AG04449 (cell line): ENCODE measurements around the gene ODF4.

Experiments
- CTCF ChIA-PET: fragments of 350-600 bp; formaldehyde crosslinking; extraction: SDS; loops from one replicate; lab custom pipeline; 2021; ENCODE audit warnings: antibody characterized with exemption; lab: Yijun Ruan, JAX
- POLR2A ChIA-PET: fragments of 400-600, 350-600 bp; formaldehyde crosslinking; extraction: SDS; loops from one replicate; lab custom pipeline; 2020; ENCODE audit warnings: antibody characterized with exemption, inconsistent platforms; lab: Yijun Ruan, JAX
- DNase-seq: peaks from one replicate; pipeline ENCODE4 v3.0.0-alpha.2; 2010; ENCODE audit warnings: low read depth, low spot score
- H3K4me3 ChIP-seq: 2 replicates; pipeline ENCODE4 v1.5.1; 2011; ENCODE audit warnings: low read depth, mild to moderate bottlenecking, control low read depth, low read length
- CTCF ChIP-seq: IDR thresholded peaks from one replicate; pipeline ENCODE4 v1.5.1; 2011; ENCODE audit warnings: mild to moderate bottlenecking, moderate library complexity, low read length, control low read depth, inconsistent platforms; ENCODE audit not compliant: insufficient read depth; ENCODE audit errors: missing control alignments

Gene ODF4

DNA sequence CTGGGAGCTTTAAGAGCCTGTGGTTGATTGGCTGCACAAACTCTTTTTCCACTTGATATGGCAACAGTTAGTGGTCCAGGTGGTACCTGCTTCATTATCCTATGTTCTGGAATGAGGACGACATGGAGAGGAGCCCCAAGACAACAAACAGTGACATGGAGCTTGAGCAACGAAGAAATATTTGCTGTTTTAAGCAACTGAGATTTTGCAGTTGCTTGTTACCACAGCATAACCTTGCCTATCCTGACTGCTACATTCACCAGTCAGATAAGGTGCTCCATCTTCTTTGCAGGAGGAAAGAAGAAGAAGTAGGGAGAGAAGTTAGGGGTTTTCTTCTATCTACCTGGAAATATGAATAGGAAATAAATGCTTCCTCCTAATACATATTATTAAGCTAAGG, 7.5 kb upstream of the ODF4 start:
- no peak for TF ChIP-seq CTCF
- ChIA-PET CTCF (interaction anchor here (1.1 kb wide), 1 partner anchor 31 kb away, joined by 4 read pairs; no protein-coding TSS in a partner anchor), POLR2A (no interaction called here)
- H3K4me3 ChIP-seq, result no peak overlapping the region
- no peak for DNase-seq

GRCh38 chr17:8332688-8333087, 7.0 kb upstream of the ODF4 start:
- H3K4me3 ChIP-seq, result no peak overlapping the region
- TF ChIP-seq CTCF, result no peak
- DNase-seq, result no peak
- ChIA-PET POLR2A (no interaction called here), CTCF (interaction anchor here (1.1 kb wide), 1 partner anchor 31 kb away, joined by 4 read pairs; no protein-coding TSS in a partner anchor)

DNA sequence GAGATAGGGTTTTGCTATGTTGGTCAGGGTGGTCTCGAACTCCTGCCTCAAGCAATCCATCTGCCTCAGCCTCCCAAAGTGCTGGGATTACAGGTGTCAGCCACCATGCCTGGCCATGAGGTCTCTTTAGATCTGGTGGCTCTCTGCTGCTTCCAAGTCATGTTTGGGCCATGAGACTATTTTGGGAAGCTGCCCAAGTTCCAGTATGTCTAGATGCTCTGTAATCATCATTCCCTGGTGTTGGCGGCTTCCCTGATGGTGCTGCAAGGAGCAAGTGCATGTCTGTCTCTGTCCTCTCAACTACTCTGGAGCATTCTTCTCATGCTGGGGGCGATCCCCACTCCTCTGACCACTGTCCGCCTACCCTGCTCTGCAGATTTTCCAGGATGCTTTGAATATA, 6.4 kb upstream of the ODF4 start:
- DNase-seq, result no peak
- ChIA-PET CTCF (no interaction called here), POLR2A (no interaction called here)
- TF ChIP-seq CTCF, result no peak
- H3K4me3 ChIP-seq, result no peak overlapping the region

GRCh38 chr17:8337802-8338752, 1.6 kb upstream of the ODF4 start:
- TF ChIP-seq CTCF, result no peak
- ChIA-PET POLR2A (no interaction called here), CTCF (interaction anchor here (0.7 to 2.7 kb wide), 7 partner anchors 9 to 245 kb away, joined by 3 to 10 read pairs (median 3); partner anchors contain the start of gene KRABD2)
- peak overlapping the region; percentile 12; the same call in 1 of the 2 replicates for H3K4me3 ChIP-seq
- no peak for DNase-seq

DNA sequence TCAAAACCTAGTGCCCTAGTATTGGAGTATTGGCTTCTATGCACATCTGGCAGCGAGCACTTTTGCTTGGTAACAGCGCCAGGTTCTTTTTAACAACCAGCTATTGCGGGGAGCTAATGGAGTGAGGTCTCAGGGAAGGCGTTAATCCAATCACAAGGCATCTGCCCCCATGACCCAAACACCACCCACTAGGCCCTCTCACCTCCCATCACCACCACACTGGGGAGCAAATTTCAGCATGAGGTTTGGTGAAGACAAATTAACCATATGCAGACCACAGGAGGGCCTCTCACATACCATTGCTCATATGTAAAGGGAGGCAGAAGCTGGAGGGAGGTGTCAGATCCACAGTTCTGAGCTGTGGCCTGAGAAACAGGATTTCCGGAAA, 893 bp upstream of the ODF4 start:
- ChIA-PET POLR2A (no interaction called here), CTCF (interaction anchor here (1.0 to 2.7 kb wide), 6 partner anchors 9 to 245 kb away, joined by 3 to 10 read pairs (median 4); partner anchors contain the start of gene KRABD2)
- H3K4me3 ChIP-seq, result no peak overlapping the region
- DNase-seq, result no peak
- TF ChIP-seq CTCF, result no peak

- ChIA-PET POLR2A (no interaction called here), CTCF (interaction anchor here (0.9 kb wide), 1 partner anchor 35 kb away, joined by 3 read pairs; no protein-coding TSS in a partner anchor)
- H3K4me3 ChIP-seq, result no peak overlapping the region
- DNase-seq, result no peak
- TF ChIP-seq CTCF, result no peak
Measured at GRCh38 chr17:8341456-8341855, 1.8 kb downstream of the ODF4 start.
